GM12872 (cell line): ENCODE data around the gene PRKCE.

ENCODE experiments used
- TF ChIP-seq, protein P1 (sequence below): IDR thresholded peaks from 3 replicates; pipeline ENCODE4 v1.5.1; 2011; ENCODE audit warnings: low read depth, mild to moderate bottlenecking, low read length, moderate library complexity; ENCODE audit not compliant: insufficient read depth

Gene PRKCE

DNA sequence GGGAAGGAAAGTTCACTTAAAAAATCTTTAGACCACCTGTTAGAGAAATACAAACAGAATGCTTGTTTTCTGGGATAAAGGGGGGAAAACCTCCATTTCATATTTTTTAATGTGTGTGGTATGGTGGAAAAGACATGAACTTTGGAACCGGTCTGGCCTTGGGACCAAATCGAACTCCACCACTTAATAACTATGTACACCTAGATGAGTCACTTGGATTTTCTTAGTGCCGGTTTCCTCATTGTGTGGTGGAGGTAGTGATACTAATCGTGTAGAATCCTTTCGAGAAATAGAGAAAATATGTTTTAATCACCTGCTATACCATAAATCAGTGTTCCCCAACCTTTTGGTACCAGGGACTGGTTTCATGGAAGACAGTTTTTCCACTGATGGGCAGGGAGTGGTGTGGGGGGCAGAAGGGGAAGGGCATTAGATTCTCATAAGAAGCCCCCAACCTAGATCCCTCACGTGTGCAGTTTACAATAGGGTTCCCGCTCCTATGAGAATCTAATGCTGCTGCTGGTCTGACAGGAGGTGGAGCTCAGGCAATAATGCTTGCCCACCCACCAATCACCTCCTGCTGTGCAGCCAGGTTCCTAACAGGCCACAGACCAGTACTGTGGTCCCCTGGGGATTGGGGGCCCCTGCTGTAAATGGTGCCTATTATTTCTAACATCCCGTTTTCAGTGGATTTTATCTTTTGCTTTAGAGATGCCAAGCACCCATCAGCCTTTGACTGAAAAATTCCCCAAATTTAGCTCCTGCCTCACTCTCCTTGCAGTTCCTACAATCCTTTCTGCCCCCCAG is 308.8 kb downstream of the PRKCE start:
- TF ChIP-seq, protein P1, sequence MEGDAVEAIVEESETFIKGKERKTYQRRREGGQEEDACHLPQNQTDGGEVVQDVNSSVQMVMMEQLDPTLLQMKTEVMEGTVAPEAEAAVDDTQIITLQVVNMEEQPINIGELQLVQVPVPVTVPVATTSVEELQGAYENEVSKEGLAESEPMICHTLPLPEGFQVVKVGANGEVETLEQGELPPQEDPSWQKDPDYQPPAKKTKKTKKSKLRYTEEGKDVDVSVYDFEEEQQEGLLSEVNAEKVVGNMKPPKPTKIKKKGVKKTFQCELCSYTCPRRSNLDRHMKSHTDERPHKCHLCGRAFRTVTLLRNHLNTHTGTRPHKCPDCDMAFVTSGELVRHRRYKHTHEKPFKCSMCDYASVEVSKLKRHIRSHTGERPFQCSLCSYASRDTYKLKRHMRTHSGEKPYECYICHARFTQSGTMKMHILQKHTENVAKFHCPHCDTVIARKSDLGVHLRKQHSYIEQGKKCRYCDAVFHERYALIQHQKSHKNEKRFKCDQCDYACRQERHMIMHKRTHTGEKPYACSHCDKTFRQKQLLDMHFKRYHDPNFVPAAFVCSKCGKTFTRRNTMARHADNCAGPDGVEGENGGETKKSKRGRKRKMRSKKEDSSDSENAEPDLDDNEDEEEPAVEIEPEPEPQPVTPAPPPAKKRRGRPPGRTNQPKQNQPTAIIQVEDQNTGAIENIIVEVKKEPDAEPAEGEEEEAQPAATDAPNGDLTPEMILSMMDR: no peak

- TF ChIP-seq, protein P1: no peak
Measured at GRCh38 chr2:45962177-45962921, 310.9 kb downstream of the PRKCE start.

- TF ChIP-seq, protein P1: no peak
Measured at GRCh38 chr2:45963816-45964215, 312.3 kb downstream of the PRKCE start.

DNA sequence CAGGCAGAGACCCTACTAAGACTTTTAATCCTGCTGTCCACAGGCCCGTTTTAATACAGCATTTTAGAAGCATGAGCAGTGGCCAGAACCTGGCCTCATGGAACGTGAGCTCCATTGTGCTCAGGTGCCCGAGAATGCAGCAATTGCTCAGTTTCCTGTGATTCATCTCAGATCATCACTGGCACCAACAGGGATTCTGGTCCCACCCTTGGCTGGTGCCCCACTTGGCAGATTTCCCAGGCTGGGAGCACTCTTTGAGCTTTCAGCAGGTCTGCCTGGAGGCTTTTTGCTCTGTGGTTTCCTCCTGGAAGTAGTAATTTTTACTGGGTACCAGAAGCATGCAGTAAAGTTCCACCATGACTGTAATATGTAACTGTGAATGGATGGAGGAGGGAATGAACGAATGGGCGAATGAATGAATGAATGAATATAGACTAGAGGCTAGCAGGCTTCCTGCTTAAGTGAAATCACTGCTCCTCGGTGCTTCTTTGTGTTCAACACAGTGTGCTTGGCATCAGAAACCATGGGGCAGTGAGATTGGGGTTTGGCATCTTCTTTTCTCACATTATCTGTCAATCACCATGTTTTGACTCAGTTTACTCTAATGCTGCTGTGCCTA is 312.9 kb downstream of the PRKCE start:
- TF ChIP-seq, protein P1: no peak

- TF ChIP-seq, protein P1: no peak
Measured at GRCh38 chr2:45964906-45965305, 313.4 kb downstream of the PRKCE start.

GRCh38 chr2:45965871-45966498 is 314.5 kb downstream of the PRKCE start:
- TF ChIP-seq, protein P1: no peak
